Measurements from ENCODE around the gene FOXJ1.

DNA sequence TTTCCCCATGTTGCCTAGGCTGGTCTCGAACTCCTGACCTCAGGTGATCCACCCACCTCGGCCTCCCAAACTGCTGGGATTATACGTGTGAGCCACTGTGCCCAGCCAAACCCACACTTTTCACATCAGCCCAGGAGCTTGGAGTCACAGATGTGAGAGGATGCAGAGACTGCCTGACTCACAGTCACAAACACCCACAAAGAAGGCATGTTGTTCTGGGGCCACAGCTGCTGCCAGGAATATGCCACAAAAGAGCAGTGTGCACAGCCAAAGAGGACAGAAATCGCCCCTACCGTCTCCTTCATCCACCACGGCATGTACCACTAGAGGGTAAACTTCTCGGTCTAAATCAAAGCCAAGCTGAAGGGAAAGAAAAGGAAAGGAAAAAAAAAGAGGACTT is 25.1 kb upstream of the FOXJ1 start:
- TF ChIP-seq, protein P1, sequence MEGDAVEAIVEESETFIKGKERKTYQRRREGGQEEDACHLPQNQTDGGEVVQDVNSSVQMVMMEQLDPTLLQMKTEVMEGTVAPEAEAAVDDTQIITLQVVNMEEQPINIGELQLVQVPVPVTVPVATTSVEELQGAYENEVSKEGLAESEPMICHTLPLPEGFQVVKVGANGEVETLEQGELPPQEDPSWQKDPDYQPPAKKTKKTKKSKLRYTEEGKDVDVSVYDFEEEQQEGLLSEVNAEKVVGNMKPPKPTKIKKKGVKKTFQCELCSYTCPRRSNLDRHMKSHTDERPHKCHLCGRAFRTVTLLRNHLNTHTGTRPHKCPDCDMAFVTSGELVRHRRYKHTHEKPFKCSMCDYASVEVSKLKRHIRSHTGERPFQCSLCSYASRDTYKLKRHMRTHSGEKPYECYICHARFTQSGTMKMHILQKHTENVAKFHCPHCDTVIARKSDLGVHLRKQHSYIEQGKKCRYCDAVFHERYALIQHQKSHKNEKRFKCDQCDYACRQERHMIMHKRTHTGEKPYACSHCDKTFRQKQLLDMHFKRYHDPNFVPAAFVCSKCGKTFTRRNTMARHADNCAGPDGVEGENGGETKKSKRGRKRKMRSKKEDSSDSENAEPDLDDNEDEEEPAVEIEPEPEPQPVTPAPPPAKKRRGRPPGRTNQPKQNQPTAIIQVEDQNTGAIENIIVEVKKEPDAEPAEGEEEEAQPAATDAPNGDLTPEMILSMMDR (IDR thresholded peaks at IDR 0.05) = no peak
- TF ChIP-seq EP300 (IDR thresholded peaks at IDR 0.05) = peak in 1 of 2 donors; percentile 36

Measured in tibial nerve (tissue), 4 donors.